ENCODE data around the gene ZFP36.

DNA sequence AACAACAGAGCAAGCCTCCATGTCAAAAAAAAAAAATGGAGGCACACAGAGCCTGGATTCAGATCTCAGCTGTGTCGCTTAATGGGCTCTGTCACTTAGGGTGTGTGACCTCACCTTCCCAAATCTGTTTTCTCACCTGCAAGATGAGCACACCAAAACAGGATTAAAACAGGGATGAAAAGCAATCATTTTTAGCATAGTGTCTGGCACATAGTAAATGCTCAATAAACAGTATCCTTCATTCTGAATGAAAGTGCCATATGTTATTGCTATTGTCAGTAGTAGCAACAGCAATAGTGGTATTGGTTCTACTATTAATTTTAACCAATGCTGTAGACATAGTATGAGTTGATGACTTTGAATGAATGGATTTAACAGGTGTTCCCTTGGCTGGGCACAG lies 41.1 kb upstream of the ZFP36 start:
- TF ChIP-seq EZH2 (optimal IDR thresholded peaks at IDR 0.05; ENCODE audit: low read depth, low read length) (no peak), EZH2phosphoT487 (IDR thresholded peaks at IDR 0.05; ENCODE audit: low read length) (no peak)
- TF ChIP-seq, protein P1, sequence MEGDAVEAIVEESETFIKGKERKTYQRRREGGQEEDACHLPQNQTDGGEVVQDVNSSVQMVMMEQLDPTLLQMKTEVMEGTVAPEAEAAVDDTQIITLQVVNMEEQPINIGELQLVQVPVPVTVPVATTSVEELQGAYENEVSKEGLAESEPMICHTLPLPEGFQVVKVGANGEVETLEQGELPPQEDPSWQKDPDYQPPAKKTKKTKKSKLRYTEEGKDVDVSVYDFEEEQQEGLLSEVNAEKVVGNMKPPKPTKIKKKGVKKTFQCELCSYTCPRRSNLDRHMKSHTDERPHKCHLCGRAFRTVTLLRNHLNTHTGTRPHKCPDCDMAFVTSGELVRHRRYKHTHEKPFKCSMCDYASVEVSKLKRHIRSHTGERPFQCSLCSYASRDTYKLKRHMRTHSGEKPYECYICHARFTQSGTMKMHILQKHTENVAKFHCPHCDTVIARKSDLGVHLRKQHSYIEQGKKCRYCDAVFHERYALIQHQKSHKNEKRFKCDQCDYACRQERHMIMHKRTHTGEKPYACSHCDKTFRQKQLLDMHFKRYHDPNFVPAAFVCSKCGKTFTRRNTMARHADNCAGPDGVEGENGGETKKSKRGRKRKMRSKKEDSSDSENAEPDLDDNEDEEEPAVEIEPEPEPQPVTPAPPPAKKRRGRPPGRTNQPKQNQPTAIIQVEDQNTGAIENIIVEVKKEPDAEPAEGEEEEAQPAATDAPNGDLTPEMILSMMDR (IDR thresholded peaks at IDR 0.05; ENCODE audit: low read length) = no peak
